Chondrocyte (in vitro differentiated cells): ENCODE data around the gene HSD11B2. TPM values are rescaled to one million over a fixed set of nuclear protein-coding genes. Genes with fewer than 3 reads are reported as not detected.

Experiments used
- DNase-seq: peaks from one replicate; pipeline ENCODE4 v3.0.0; 2021; ENCODE audit warnings: mixed read lengths, low spot score
- H3K27ac Mint-ChIP-seq: one replicate; pipeline ENCODE4 v1.8.0; 2021; ENCODE audit warnings: mild to moderate bottlenecking, moderate library complexity, mixed read lengths; ENCODE audit not compliant: unreplicated experiment
- H3K27me3 Mint-ChIP-seq: 2 replicates; pipeline ENCODE4 v1.8.0; 2021; ENCODE audit warnings: low read depth, mixed read lengths
- H3K36me3 Mint-ChIP-seq: 2 replicates; pipeline ENCODE4 v1.8.0; 2021; ENCODE audit warnings: low read depth, mixed read lengths
- H3K4me1 Mint-ChIP-seq: 2 replicates; pipeline ENCODE4 v1.8.0; 2021; ENCODE audit warnings: low read depth, mild to moderate bottlenecking, mixed read lengths
- H3K4me3 Mint-ChIP-seq: one replicate; pipeline ENCODE4 v1.8.0; 2021; ENCODE audit warnings: mild to moderate bottlenecking, moderate library complexity, mixed read lengths; ENCODE audit not compliant: unreplicated experiment
- H3K9me3 Mint-ChIP-seq: 2 replicates; pipeline ENCODE4 v1.8.0; 2021; ENCODE audit warnings: low read depth, mixed read lengths
- total RNA-seq: library from RNA; stranded (reverse); gene quantifications from 3 replicates; pipeline ENCODE4 v1.2.1, GENCODE V29; 2021
- TF ChIP-seq, protein P1 (sequence below): fragments of 200-600 bp; sonication (generic); IDR thresholded peaks from 2 replicates; pipeline ENCODE4 v1.5.0; 2021; ENCODE audit warnings: antibody characterized with exemption, mild to moderate bottlenecking, moderate library complexity

HSD11B2 gene
- total RNA-seq, 1 donor from 2014 or later: 0.20 TPM

DNA sequence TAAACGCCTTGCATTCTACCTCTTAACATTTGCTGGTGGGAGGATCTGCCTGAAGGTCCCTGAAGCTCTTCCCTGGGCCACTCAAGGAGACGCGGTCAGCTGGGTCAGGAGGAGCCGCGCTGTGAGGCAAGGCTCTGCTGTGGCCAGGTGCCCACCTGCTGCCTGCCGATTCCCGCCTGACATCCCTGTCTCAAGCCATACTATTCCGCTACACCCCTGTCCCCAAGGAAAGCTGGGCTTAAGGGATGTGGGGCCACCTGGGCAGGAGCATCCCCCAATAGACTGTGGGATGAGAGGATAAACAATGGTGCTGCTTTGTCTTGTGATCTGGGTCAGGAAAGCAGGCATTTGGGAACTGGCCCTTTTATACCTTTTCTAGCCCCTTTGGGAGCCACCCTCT, 42.7 kb upstream of the HSD11B2 start:
- Mint-ChIP-seq H3K9me3 (no peaks in the 10 kb centered on the region), H3K27me3 (peaks cover 13% of the 10 kb centered on the region), H3K4me1 (peaks cover 6% of the 10 kb centered on the region), H3K36me3 (peaks cover 1% of the 10 kb centered on the region), H3K27ac (no peak overlapping the region), H3K4me3 (no peak overlapping the region)
- TF ChIP-seq, protein P1, sequence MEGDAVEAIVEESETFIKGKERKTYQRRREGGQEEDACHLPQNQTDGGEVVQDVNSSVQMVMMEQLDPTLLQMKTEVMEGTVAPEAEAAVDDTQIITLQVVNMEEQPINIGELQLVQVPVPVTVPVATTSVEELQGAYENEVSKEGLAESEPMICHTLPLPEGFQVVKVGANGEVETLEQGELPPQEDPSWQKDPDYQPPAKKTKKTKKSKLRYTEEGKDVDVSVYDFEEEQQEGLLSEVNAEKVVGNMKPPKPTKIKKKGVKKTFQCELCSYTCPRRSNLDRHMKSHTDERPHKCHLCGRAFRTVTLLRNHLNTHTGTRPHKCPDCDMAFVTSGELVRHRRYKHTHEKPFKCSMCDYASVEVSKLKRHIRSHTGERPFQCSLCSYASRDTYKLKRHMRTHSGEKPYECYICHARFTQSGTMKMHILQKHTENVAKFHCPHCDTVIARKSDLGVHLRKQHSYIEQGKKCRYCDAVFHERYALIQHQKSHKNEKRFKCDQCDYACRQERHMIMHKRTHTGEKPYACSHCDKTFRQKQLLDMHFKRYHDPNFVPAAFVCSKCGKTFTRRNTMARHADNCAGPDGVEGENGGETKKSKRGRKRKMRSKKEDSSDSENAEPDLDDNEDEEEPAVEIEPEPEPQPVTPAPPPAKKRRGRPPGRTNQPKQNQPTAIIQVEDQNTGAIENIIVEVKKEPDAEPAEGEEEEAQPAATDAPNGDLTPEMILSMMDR: no peak
- no peak for DNase-seq

GRCh38 chr16:67388591-67388990, 42.3 kb upstream of the HSD11B2 start:
- no peak for DNase-seq
- TF ChIP-seq, protein P1: no peak
- H3K4me3 Mint-ChIP-seq: no peak overlapping the region
- peaks cover 1% of the 10 kb centered on the region for H3K36me3 Mint-ChIP-seq
- H3K4me1 Mint-ChIP-seq: peaks cover 6% of the 10 kb centered on the region
- H3K9me3 Mint-ChIP-seq: no peaks in the 10 kb centered on the region
- H3K27ac Mint-ChIP-seq: no peak overlapping the region
- H3K27me3 Mint-ChIP-seq: peaks cover 13% of the 10 kb centered on the region

GRCh38 chr16:67389911-67390815, 40.8 kb upstream of the HSD11B2 start:
- H3K27ac Mint-ChIP-seq: no peak overlapping the region
- TF ChIP-seq, protein P1: no peak
- peaks cover 13% of the 10 kb centered on the region for H3K27me3 Mint-ChIP-seq
- no peaks in the 10 kb centered on the region for H3K9me3 Mint-ChIP-seq
- peaks cover 1% of the 10 kb centered on the region for H3K36me3 Mint-ChIP-seq
- H3K4me3 Mint-ChIP-seq: no peak overlapping the region
- H3K4me1 Mint-ChIP-seq: peaks cover 10% of the 10 kb centered on the region
- no peak for DNase-seq

DNA sequence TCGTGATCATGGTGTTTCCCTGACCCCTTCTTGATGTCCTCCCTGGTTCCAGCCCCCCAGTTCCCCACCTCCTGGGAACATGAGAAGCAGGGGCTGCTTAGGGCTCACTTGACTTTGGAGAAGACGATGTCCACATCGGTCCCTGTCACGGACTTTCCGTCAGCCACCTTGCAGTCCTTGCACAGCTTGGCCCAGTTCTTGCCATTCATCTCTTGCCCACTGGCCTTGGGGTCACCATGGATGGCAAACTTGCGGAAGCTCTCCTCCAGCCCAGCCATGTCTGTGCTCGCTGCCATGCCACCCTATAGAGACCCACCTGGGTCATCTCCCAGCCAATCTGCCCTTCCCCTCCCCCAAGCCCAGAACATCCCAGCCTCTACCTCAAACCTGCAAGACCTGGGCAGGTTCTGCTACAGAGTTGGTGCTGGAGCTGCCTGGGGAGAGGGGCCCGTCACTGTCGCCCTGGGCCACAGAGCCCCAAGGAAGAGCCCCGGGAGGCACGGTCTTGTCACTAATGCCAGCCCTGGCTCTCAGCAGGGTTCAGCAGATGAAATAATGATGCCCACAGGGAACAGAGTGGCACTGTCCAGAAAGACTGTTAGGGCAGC, 40.0 kb upstream of the HSD11B2 start:
- TF ChIP-seq, protein P1: no peak
- no peaks in the 10 kb centered on the region for H3K9me3 Mint-ChIP-seq
- no peak for DNase-seq
- peaks cover 5% of the 10 kb centered on the region for H3K27me3 Mint-ChIP-seq
- H3K4me3 Mint-ChIP-seq: no peak overlapping the region
- H3K4me1 Mint-ChIP-seq: peaks cover 10% of the 10 kb centered on the region
- peaks cover 1% of the 10 kb centered on the region for H3K36me3 Mint-ChIP-seq
- no peak overlapping the region for H3K27ac Mint-ChIP-seq

DNA sequence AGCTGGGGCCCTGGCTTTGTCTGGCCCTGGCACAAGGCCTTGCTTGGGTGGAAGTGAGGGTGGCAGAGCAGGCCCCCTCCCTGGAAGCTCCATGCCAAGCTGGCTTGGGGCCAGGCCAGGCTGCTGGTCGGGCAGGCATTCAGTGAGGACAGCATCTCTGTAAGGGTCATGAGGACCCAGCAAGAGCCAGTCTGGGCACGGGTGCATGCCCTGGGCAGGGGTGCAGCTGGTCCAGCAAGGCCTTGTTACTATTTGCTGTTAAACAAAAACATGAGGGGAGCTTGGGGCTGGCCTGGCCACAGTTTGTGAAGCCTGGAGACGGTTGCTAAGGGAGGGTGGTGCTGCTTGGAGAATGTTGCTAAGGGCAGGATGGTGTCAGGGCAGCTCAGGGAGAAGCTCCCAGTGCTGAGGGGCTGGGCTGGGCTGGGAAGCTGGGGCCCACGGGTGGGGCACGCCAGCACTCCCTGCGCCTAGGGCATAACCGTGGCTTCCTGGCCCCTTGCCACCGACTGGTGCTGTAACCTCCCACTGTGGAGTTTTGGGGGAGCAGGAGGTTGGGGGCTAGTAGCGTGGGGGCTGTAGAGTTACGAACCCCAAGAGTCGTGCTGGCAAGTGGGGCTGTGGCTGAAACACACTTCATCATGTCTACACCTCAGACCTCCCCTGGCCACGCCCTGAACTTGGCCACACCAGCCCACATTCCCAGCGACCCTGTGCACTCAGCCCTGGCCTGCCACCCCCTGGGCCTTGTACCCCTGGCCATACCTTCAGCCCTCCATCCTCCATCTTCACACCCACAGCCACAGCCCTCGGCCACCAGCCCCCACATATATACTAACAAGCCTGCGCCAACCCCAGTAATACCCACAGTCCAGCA, 39.3 kb upstream of the HSD11B2 start:
- no peaks in the 10 kb centered on the region for H3K9me3 Mint-ChIP-seq
- no peak overlapping the region for H3K4me3 Mint-ChIP-seq
- peaks cover 1% of the 10 kb centered on the region for H3K36me3 Mint-ChIP-seq
- H3K4me1 Mint-ChIP-seq: peaks cover 13% of the 10 kb centered on the region
- TF ChIP-seq, protein P1: no peak
- peaks cover 5% of the 10 kb centered on the region for H3K27me3 Mint-ChIP-seq
- DNase-seq: no peak
- no peak overlapping the region for H3K27ac Mint-ChIP-seq
